HL-60 (cell line): ENCODE data around the gene OCEL1.

Experiments used
- CTCF ChIP-seq: IDR thresholded peaks from one replicate; pipeline ENCODE4 v1.5.1; 2011; ENCODE audit warnings: low read length, control low read depth, inconsistent platforms; ENCODE audit not compliant: insufficient read depth
- GABPA ChIP-seq: IDR thresholded peaks from 2 replicates; pipeline ENCODE4 v1.6.1; 2012; ENCODE audit warnings: low read depth

DNA sequence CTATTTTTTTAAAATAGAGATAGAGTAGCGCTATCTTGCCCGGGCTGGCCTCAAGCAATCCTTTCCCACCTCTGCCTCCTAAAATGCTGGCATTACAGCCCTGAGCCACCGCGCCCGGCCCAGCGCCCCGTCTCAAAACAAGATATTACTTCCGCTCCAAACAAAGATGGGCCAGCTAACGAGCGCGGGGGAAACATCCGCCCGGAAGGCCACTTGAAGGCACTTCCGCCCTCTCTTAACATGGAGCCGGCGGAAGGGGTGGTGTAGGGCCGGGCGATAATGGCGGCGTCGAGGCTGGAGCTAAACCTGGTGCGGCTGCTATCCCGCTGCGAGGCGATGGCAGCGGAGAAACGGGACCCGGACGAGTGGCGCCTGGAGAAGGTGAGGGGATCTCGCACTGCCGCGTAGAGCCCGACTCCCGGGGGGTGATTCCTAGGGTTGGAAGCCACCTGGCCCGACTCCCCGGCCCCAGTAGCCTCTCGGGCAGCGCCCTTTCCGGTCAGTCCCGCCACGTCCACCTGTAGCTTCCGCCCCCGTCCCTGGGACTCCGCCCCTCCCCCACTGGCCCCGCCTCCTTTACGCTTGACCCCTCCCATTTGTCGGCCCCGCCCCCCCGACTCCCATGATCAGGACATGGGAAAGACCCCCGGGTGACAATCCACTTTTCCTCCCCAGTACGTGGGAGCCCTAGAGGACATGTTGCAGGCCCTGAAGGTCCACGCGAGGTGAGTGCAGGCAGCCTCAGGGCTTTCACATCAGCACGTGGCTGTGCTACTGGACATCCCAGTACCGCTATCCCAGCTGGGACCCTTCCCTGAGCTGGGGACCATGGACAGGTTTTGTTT, 10.7 kb upstream of the OCEL1 start, which contains the start of gene USE1:
- TF ChIP-seq CTCF (no peak), GABPA (peak; percentile 95)
